IMR-90 (cell line): ENCODE measurements around the gene CAMTA1. TPM values are rescaled to one million over a fixed set of nuclear protein-coding genes. Genes with fewer than 3 reads are reported as not detected.

Experiments
- ATAC-seq: fragments of 200-7000 bp; cut with Tn5 transposase; 2 replicates; pipeline ENCODE4 v1.9.1; 2020; ENCODE audit warnings: low read depth, mild to moderate bottlenecking, moderate library complexity
- BruUV-seq: library from RNA; stranded (reverse); fragments of 400-500 nt; replicated peaks from 2 replicates; lab custom pipeline; 2021; lab: Mats Ljungman, UMichigan
- CTCF ChIA-PET: fragments of 300-600 bp; formaldehyde crosslinking; extraction: SDS; loops from one replicate; lab custom pipeline; 2021; ENCODE audit warnings: antibody characterized with exemption; lab: Yijun Ruan, JAX
- POLR2A ChIA-PET: fragments of 300-600 bp; sonication (Branson Sonifier 250); formaldehyde crosslinking; loops from one replicate; lab custom pipeline; 2022; ENCODE audit warnings: antibody characterized with exemption; ENCODE audit not compliant: unreplicated experiment; lab: Charles Lee
- DNase-seq: peaks from one replicate; pipeline ENCODE4 v3.0.0; 2013
- H2AFZ ChIP-seq: replicated peaks from 2 replicates; pipeline ENCODE3; 2013; ENCODE audit warnings: low read length, mild to moderate bottlenecking; ENCODE audit not compliant: poor library complexity
- H2AK5ac ChIP-seq: 2 replicates; pipeline ENCODE4 v1.6.1; 2013; ENCODE audit warnings: low read depth, low read length, inconsistent platforms
- H2AK9ac ChIP-seq: replicated peaks from 2 replicates; pipeline ENCODE3; 2013; ENCODE audit warnings: mild to moderate bottlenecking, low read depth, low read length, moderate library complexity; ENCODE audit not compliant: poor library complexity
- H2BK120ac ChIP-seq: 2 replicates; pipeline ENCODE4 v1.6.1; 2013; ENCODE audit warnings: low read depth, low read length, inconsistent platforms
- H2BK15ac ChIP-seq: 3 replicates; pipeline ENCODE4 v1.6.1; 2013; ENCODE audit warnings: low read depth, low read length, inconsistent platforms
- H2BK20ac ChIP-seq: 2 replicates; pipeline ENCODE4 v1.6.1; 2013; ENCODE audit warnings: low read depth, mild to moderate bottlenecking, inconsistent platforms, low read length, moderate library complexity
- H2BK5ac ChIP-seq: 2 replicates; pipeline ENCODE4 v1.6.1; 2013; ENCODE audit warnings: mild to moderate bottlenecking, low read depth, low read length, inconsistent platforms; ENCODE audit not compliant: poor library complexity, severe bottlenecking
- H3K14ac ChIP-seq: replicated peaks from 2 replicates; pipeline ENCODE4 v1.6.1; 2013; ENCODE audit warnings: low read depth, low read length, inconsistent platforms
- H3K18ac ChIP-seq: 2 replicates; pipeline ENCODE4 v1.6.1; 2013; ENCODE audit warnings: low read depth, low read length, control low read depth
- H3K23ac ChIP-seq: 2 replicates; pipeline ENCODE4 v1.6.1; 2013; ENCODE audit warnings: low read depth, low read length, inconsistent platforms
- H3K27ac ChIP-seq: 2 replicates; pipeline ENCODE4 v1.5.1; 2013; ENCODE audit warnings: mild to moderate bottlenecking, control low read depth, low read length; ENCODE audit not compliant: insufficient read depth
- H3K27me3 ChIP-seq: 2 replicates; pipeline ENCODE4 v1.6.1; 2013; ENCODE audit warnings: low read length; ENCODE audit not compliant: control insufficient read depth, insufficient read depth
- H3K36me3 ChIP-seq: 2 replicates; pipeline ENCODE4 v1.6.1; 2013; ENCODE audit warnings: low read length, mixed read lengths; ENCODE audit not compliant: control insufficient read depth, insufficient read depth
- H3K4ac ChIP-seq: 2 replicates; pipeline ENCODE4 v1.6.1; 2013; ENCODE audit warnings: low read depth, low read length, inconsistent platforms
- H3K4me1 ChIP-seq: 2 replicates; pipeline ENCODE4 v1.6.1; 2013; ENCODE audit warnings: low read length, mixed read lengths; ENCODE audit not compliant: control insufficient read depth, insufficient read depth
- H3K4me2 ChIP-seq: 2 replicates; pipeline ENCODE4 v1.6.1; 2013; ENCODE audit warnings: low read depth, mild to moderate bottlenecking, control low read depth, low read length, moderate library complexity
- H3K4me3 ChIP-seq: 2 replicates; pipeline ENCODE4 v1.5.1; 2013; ENCODE audit warnings: low read depth, mild to moderate bottlenecking, control low read depth, low read length, moderate library complexity; ENCODE audit not compliant: insufficient read depth
- H3K56ac ChIP-seq: 2 replicates; pipeline ENCODE4 v1.6.1; 2013; ENCODE audit warnings: low read length, inconsistent platforms; ENCODE audit not compliant: insufficient read depth; ENCODE audit errors: extremely low read depth
- H3K79me1 ChIP-seq, 2 experiments: 2 replicates each; pipeline ENCODE4 v1.6.1; 2013; ENCODE audit warnings: low read length in 2 of 2, inconsistent platforms in 1 of 2, low read depth in 1 of 2
- H3K9ac ChIP-seq: 2 replicates; pipeline ENCODE4 v1.6.1; 2013; ENCODE audit warnings: low read depth, low read length, control low read depth
- H3K9me1 ChIP-seq: 2 replicates; pipeline ENCODE4 v1.6.1; 2013; ENCODE audit warnings: low read length, inconsistent platforms; ENCODE audit not compliant: insufficient read depth
- H3K9me3 ChIP-seq: 2 replicates; pipeline ENCODE4 v1.6.1; 2013; ENCODE audit warnings: low read length; ENCODE audit not compliant: control insufficient read depth, insufficient read depth
- H4K20me1 ChIP-seq: 2 replicates; pipeline ENCODE4 v1.6.1; 2013; ENCODE audit warnings: low read length, inconsistent platforms; ENCODE audit not compliant: insufficient read depth
- H4K5ac ChIP-seq: 2 replicates; pipeline ENCODE4 v1.6.1; 2013; ENCODE audit warnings: mild to moderate bottlenecking, low read depth, low read length, control low read depth
- H4K8ac ChIP-seq, 2 experiments: 2 replicates each; pipeline ENCODE4 v1.6.1; 2013; ENCODE audit warnings: low read depth in 2 of 2, low read length in 2 of 2, control low read depth in 1 of 2, inconsistent platforms in 1 of 2
- H4K91ac ChIP-seq: 2 replicates; pipeline ENCODE4 v1.6.1; 2013; ENCODE audit warnings: low read depth, low read length, inconsistent platforms; ENCODE audit not compliant: insufficient read depth
- BHLHE40 ChIP-seq: fragments of 150-350 bp; IDR thresholded peaks from 2 replicates; pipeline ENCODE4 v1.6.1; 2016; ENCODE audit warnings: mild to moderate bottlenecking, low read depth, low read length
- CEBPB ChIP-seq: IDR thresholded peaks from 2 replicates; pipeline ENCODE4 v1.6.1; 2012; ENCODE audit warnings: low read depth, low read length, improper control_type of control experiment
- FOS ChIP-seq: fragments of 150-350 bp; IDR thresholded peaks from 2 replicates; pipeline ENCODE4 v1.6.1; 2016; ENCODE audit warnings: low read depth, low read length
- MAFK ChIP-seq: IDR thresholded peaks from 2 replicates; pipeline ENCODE4 v1.6.1; 2012; ENCODE audit warnings: low read depth, low read length, improper control_type of control experiment
- MXI1 ChIP-seq: IDR thresholded peaks from 2 replicates; pipeline ENCODE4 v1.6.1; 2012; ENCODE audit warnings: low read depth, mild to moderate bottlenecking, low read length, moderate library complexity, borderline replicate concordance
- NFE2L2 ChIP-seq: fragments of 150-350 bp; IDR thresholded peaks from 2 replicates; pipeline ENCODE4 v1.6.1; 2016; ENCODE audit warnings: low read depth, mild to moderate bottlenecking, low read length
- POLR2A ChIP-seq: IDR thresholded peaks from 2 replicates; pipeline ENCODE4 v1.6.1; 2012; ENCODE audit warnings: mild to moderate bottlenecking, low read depth, low read length
- RFX5 ChIP-seq: IDR thresholded peaks from 2 replicates; pipeline ENCODE4 v1.8.0; 2012; ENCODE audit warnings: low read depth, mild to moderate bottlenecking, low read length, moderate library complexity
- SMC3 ChIP-seq: fragments of 150-350 bp; IDR thresholded peaks from 2 replicates; pipeline ENCODE4 v1.6.1; 2016; ENCODE audit warnings: low read depth, mild to moderate bottlenecking, antibody characterized with exemption, low read length, moderate library complexity
- WGBS, 2 experiments: methylation state at CpG; one replicate each; pipeline versions ENCODE4 v1.1.5 to v1.1.7; 2013; ENCODE audit warnings: missing lambda C conversion rate in 2 of 2; ENCODE audit not compliant: insufficient read length in 1 of 2; ENCODE audit errors: extremely low coverage in 2 of 2; 5-methylcytosine and 5-hydroxymethylcytosine counted together
- dilution Hi-C: fragments of 300-500 bp; cut with HindIII; formaldehyde crosslinking; loops from one replicate; pipeline ENCODE4 v1.14.3; 2018; ENCODE audit warnings: low sequenced_read_pairs; ENCODE audit not compliant: unreplicated experiment
- in situ Hi-C: fragments of 300-500 bp; cut with MboI; formaldehyde crosslinking; loops from 3 replicates; pipeline ENCODE4 v1.14.3; 2019; ENCODE audit warnings: low sequenced_read_pairs, inconsistent platforms, mixed read lengths
- intact Hi-C: fragments of 100-400 bp; cut with micrococcal nuclease; formaldehyde crosslinking; loops from 2 replicates; pipeline ENCODE4 v1.10.0; 2022
- polyA plus RNA-seq, 3 experiments: library from polyadenylated mRNA; depleted of rRNA; stranded (reverse); fragments of >200 nt; gene quantifications; 2 replicates each; pipeline ENCODE4 v1.2.3, GENCODE V29; 2012; ENCODE audit warnings: low replicate concordance in 1 of 3
- total RNA-seq: library from RNA; depleted of rRNA; stranded (reverse); fragments of >200 nt; gene quantifications from 2 replicates; pipeline ENCODE4 v1.2.3, GENCODE V29; 2012
- TF ChIP-seq, protein P1 (sequence below): fragments of 150-350 bp; IDR thresholded peaks from 2 replicates; pipeline ENCODE4 v1.6.1; 2016; ENCODE audit warnings: low read depth, mild to moderate bottlenecking, low read length, moderate library complexity, borderline replicate concordance
- TF ChIP-seq, protein P2 (sequence below): fragments of 150-350 bp; IDR thresholded peaks from 2 replicates; pipeline ENCODE4 v1.6.1; 2017; ENCODE audit warnings: mild to moderate bottlenecking, antibody characterized with exemption, low read length, low read depth
- TF ChIP-seq, protein P3 (sequence below): conservative IDR thresholded peaks from 2 replicates; pipeline ENCODE4 v1.5.1; 2012; ENCODE audit warnings: mild to moderate bottlenecking, low read depth, low read length, improper control_type of control experiment

CAMTA1 gene
- total and polyA plus RNA-seq, 2 of the 4 experiments (the other 2 are of a cell fraction), result 35.5 to 74.3 TPM

DNA sequence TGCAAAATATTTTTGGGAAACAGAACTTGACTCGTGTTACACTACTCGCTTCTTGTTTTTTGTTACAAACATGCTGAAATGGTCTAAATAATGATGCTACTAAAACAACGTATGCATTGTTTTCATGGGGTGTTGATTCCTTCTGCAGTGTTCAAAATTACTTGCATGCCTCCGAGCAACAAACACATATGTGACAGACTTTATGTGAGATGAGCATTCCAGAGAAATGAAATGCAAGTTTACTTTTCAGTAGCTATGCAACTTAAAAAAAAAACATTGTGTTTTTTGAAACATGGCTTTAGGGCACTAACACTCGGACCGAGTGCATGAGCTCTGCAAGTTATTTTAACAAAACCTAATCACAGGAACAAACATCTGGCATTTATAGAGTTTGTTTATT is 84.8 kb downstream of the CAMTA1 start:
- dilution Hi-C loops, result no loop called here
- Histone ChIP-seq H2AK5ac (no peak overlapping the region), H2BK15ac (no peak overlapping the region), H3K18ac (no peak overlapping the region; the same call in 1 of the 2 replicates), H3K9ac (no peak overlapping the region), H3K36me3 (peaks cover 8% of the 10 kb centered on the region), H3K56ac (no peak overlapping the region), H2BK120ac (peak overlapping the region; percentile 20; the same call in 1 of the 2 replicates), H3K4me2 (peak overlapping the region; percentile 27; the same call in 1 of the 2 replicates), H2BK5ac (peak overlapping the region; percentile 43), H3K79me1 (peaks cover 22 to 63% of the 10 kb centered on the region in 2 experiments), H4K8ac (peak overlapping the region in 1 of 2 experiments; percentile 15; a peak in 1 of 4 replicates), H2AK9ac (no peak overlapping the region), H3K14ac (0 out of 2 replicates have a peak overlapping the region, but pooled peaks have one; percentile 12), H3K27me3 (no peaks in the 10 kb centered on the region), H3K27ac (no peak overlapping the region), H2AFZ (no peak overlapping the region), H3K4me1 (peaks cover 25% of the 10 kb centered on the region), H4K20me1 (no peaks in the 10 kb centered on the region), H4K5ac (no peak overlapping the region), H2BK20ac (no peak overlapping the region), H3K23ac (no peak overlapping the region; the same call in 1 of the 2 replicates), H4K91ac (no peak overlapping the region), H3K9me3 (no peaks in the 10 kb centered on the region), H3K9me1 (peaks cover 13% of the 10 kb centered on the region), H3K4ac (no peak overlapping the region; the same call in 1 of the 2 replicates), H3K4me3 (no peak overlapping the region)
- no CpG with 5 or more reads among the region's 6 CpGs for WGBS, 2 experiments
- intact Hi-C loops, result loop anchor here (5.0 kb wide), 1 partner anchor 68 kb away; no protein-coding TSS in a partner anchor
- TF ChIP-seq BHLHE40, result no peak
- no peak for TF ChIP-seq CEBPB
- TF ChIP-seq, protein P1, sequence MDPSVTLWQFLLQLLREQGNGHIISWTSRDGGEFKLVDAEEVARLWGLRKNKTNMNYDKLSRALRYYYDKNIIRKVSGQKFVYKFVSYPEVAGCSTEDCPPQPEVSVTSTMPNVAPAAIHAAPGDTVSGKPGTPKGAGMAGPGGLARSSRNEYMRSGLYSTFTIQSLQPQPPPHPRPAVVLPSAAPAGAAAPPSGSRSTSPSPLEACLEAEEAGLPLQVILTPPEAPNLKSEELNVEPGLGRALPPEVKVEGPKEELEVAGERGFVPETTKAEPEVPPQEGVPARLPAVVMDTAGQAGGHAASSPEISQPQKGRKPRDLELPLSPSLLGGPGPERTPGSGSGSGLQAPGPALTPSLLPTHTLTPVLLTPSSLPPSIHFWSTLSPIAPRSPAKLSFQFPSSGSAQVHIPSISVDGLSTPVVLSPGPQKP, result no peak
- TF ChIP-seq, protein P2, sequence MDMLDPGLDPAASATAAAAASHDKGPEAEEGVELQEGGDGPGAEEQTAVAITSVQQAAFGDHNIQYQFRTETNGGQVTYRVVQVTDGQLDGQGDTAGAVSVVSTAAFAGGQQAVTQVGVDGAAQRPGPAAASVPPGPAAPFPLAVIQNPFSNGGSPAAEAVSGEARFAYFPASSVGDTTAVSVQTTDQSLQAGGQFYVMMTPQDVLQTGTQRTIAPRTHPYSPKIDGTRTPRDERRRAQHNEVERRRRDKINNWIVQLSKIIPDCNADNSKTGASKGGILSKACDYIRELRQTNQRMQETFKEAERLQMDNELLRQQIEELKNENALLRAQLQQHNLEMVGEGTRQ, result no peak
- no peak for TF ChIP-seq POLR2A
- no peak for TF ChIP-seq NFE2L2
- no peak for TF ChIP-seq MAFK
- TF ChIP-seq RFX5, result no peak
- TF ChIP-seq MXI1, result no peak
- TF ChIP-seq SMC3, result no peak
- TF ChIP-seq, protein P3, sequence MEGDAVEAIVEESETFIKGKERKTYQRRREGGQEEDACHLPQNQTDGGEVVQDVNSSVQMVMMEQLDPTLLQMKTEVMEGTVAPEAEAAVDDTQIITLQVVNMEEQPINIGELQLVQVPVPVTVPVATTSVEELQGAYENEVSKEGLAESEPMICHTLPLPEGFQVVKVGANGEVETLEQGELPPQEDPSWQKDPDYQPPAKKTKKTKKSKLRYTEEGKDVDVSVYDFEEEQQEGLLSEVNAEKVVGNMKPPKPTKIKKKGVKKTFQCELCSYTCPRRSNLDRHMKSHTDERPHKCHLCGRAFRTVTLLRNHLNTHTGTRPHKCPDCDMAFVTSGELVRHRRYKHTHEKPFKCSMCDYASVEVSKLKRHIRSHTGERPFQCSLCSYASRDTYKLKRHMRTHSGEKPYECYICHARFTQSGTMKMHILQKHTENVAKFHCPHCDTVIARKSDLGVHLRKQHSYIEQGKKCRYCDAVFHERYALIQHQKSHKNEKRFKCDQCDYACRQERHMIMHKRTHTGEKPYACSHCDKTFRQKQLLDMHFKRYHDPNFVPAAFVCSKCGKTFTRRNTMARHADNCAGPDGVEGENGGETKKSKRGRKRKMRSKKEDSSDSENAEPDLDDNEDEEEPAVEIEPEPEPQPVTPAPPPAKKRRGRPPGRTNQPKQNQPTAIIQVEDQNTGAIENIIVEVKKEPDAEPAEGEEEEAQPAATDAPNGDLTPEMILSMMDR, result no peak
- TF ChIP-seq FOS, result no peak
- no peak for DNase-seq
- in situ Hi-C loops, result no loop called here
- POLR2A ChIA-PET, result no interaction called here
- no TSS peak for BruUV-seq
- CTCF ChIA-PET, result interaction anchor here (0.6 kb wide), 2 partner anchors 28 to 43 kb away, joined by 3 to 5 read pairs; no protein-coding TSS in a partner anchor
- no peak for ATAC-seq
